GM18507 (cell line): ENCODE data around the gene HIPK2.
"Not testable (repeated sequence)": the region's sequence is repeated elsewhere in the genome, so short reads cannot be mapped to it uniquely, and the experiment has no call there.

Experiments
- DNase-seq: peaks from one replicate; pipeline ENCODE4 v3.0.0; 2011; ENCODE audit warnings: low read depth; ENCODE audit not compliant: insufficient read length; ENCODE audit errors: extremely low spot score
- FAIRE-seq: peaks from 2 replicates; lab custom pipeline; 2011; peaks lifted over from hg19 to GRCh38; lab: Jason Lieb, UNC

The HIPK2 gene

GRCh38 chr7:139682136-139683013 is 95.4 kb downstream of the HIPK2 start:
- no peak for DNase-seq
- FAIRE-seq: no peak

- DNase-seq (no peak), FAIRE-seq (no peak)
Observed at GRCh38 chr7:139681812-139682135, 96.0 kb downstream of the HIPK2 start.

- FAIRE-seq (no peak), DNase-seq (no peak)
Observed at GRCh38 chr7:139681463-139681755, 96.4 kb downstream of the HIPK2 start.

GRCh38 chr7:139680676-139681462 is 96.9 kb downstream of the HIPK2 start:
- FAIRE-seq (peak; percentile 12), DNase-seq (no peak)

DNA sequence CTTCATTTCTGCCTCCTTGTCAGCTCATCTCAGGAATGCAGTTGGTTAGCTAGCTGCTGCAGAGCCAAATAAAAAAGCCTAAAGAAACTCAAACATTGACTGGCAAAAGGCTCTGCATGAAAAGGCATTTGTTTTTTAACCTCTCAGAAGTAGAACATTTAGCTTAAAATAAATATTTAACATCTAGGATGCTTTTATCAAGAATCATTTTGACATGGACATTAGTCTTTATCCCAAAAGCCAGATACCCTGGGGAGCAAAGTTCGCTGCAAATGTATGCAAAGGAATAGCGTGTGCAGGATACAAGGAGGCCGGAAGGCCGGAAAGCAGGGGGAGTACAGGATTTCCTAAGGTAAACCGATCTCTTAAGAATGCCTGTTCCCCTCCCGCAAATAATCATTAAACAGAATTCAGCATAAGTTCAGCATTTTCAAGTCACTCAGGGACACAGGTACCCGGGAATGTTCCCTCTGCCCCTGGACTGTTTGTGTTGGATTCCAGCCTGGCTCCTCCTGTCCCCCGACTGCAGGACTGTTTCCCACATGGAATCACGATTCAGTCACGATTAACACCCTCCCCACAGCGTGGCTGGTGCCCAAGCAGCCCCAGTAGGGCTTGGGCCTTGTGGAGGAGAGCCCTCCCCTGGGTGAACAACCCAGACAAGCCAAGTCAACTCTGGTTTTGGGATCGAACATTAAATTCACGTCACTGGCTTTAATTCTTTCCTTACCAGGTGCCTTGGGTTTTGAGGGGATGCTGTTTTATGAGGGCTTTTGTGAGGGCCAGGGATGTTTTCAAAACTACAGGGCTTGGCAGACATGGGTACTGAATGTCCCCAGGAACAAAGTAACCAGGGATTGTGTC is 97.8 kb downstream of the HIPK2 start:
- DNase-seq (no peak), FAIRE-seq (no peak)

- DNase-seq (no peak), FAIRE-seq (no peak)
Observed at GRCh38 chr7:139676390-139676789, 101.4 kb downstream of the HIPK2 start.

DNA sequence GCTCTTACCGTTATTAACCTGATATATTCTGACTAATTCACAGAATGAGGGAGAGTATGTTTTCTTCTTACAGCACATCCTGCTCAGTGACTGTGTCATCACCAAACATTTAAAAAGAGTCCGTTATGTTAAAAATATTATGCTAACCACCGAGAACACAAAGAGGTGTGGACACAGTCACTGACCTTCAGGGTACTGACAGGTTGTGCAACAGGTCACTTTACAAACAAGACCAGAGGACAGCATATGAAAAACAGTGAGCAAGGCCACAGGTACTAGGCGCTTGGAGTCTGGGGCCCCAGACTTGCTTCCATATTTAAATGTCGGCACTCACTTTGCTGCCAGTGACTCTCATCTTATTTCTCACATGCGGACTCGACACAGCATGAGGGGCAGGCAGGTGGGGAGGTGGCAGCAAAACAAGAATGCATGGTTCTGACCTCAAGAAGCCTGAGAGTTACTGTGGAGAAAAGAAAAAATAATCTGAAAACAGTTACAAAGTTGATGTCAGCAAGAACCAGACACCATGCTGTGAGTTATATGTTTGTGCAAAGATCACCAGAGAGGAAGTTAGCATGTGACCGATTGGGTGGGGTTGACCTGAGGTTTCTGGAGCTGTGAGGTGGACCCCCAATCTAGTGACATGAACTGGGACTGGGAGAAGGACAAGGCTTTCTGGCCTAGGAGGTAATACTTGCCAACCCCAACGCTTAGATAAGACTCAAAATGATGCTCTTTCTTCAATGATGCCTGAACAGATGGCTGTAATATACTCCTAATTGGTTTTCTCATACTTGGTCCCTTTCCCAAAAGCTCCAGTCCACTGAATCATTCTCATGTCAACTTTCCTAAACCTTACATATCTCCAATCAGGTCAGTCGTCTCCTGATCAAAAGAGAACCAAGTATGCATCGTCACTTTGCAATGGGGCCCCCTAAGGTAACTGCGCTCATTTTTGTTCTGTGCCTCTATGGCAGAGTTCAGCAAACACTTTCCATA is 102.4 kb downstream of the HIPK2 start:
- FAIRE-seq: no peak

DNA sequence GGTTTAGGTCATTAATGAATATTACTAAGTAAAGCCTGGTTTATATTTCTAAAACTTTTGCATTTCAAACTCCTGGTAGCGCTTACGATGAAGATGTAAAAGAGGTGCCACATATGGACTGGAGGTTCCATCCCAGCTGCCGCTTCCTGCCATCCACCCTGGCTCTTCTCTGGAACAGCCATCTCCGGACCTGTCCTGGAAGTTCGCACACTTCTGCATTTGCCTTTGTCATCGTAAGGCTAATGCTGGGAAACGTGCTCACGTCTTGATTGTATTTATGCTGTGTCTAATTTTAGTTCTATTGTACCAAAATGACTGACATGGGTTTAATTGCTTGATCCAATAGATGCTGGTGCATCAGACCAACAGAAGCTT is 103.1 kb downstream of the HIPK2 start:
- DNase-seq (no peak), FAIRE-seq (no peak)

More for the DNA sequence above, 102.4 kb downstream of the HIPK2 start:
- DNase-seq: no peak

- FAIRE-seq (no peak), DNase-seq (no peak)
Observed at GRCh38 chr7:139674341-139674740, 103.5 kb downstream of the HIPK2 start.

GRCh38 chr7:139673762-139674161 is 104.0 kb downstream of the HIPK2 start:
- no peak for DNase-seq
- no peak for FAIRE-seq

- no peak for DNase-seq
- FAIRE-seq: peak; percentile 84
Observed at GRCh38 chr7:139673230-139673629, 104.6 kb downstream of the HIPK2 start.

GRCh38 chr7:139671967-139672366 is 105.8 kb downstream of the HIPK2 start:
- no peak for DNase-seq
- FAIRE-seq: no peak

DNA sequence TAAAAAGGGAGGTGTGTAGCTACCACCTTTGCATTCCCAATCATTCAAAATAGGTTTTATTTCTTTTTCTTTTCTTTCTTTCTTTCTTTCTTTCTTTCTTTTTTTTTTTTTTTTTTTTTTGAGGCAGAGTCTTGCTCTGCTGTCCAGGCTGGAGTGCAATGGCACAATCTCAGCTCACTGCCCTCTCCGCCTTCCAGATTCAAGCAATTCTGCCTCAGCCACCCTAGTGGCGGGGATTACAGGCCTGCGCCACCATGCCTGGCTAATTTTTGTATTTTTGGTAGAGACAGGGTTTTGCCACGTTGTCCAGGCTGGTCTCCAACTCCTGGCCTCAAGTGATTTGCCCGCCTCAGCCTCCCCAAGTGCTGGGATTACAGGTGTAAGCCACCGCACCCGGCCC is 107.1 kb downstream of the HIPK2 start:
- FAIRE-seq, DNase-seq: not testable (repeated sequence)

- no peak for DNase-seq
- FAIRE-seq: no peak
Observed at GRCh38 chr7:139669106-139670061, 108.4 kb downstream of the HIPK2 start.

GRCh38 chr7:139667377-139667776 is 110.4 kb downstream of the HIPK2 start:
- FAIRE-seq (no peak), DNase-seq (no peak)

DNA sequence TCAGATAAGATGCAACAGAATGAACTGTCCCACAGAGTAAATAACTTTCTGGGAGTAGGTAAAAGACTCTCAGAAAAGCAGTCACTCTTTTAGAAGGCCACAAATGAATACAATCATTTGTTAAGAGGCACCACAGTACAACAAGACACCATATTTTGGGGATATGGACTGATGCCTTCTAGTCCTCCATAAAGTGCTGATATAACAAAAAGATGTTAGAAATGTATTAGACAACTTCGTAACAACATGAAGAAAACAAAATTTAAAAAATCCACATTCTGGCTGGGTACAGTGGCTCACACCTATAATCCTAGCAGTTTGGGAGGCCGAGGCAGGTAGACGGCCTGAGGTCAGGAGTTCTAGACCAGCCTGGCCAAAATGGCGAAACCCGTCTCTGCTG is 111.3 kb downstream of the HIPK2 start:
- FAIRE-seq (no peak), DNase-seq (no peak)

DNA sequence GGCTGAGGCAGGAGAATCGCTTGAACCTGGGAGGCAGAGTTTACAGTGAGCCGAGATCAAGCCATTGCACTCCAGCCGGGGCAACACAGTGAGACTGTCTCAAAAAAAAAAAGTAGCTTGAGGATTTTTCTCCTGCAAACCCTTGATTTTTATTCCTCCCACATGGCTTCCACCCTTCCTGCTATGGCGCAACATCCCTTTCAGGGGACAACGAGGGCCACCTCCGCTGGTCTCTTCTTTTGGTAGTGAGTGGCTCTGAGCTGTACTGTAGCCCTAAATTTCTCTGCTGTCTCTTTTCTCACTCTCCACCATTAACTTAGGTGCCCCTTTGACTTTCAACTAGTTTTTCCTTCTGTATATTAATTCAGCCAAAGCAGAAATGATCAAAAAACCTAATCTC is 113.4 kb downstream of the HIPK2 start:
- no peak for FAIRE-seq
- DNase-seq: no peak

DNA sequence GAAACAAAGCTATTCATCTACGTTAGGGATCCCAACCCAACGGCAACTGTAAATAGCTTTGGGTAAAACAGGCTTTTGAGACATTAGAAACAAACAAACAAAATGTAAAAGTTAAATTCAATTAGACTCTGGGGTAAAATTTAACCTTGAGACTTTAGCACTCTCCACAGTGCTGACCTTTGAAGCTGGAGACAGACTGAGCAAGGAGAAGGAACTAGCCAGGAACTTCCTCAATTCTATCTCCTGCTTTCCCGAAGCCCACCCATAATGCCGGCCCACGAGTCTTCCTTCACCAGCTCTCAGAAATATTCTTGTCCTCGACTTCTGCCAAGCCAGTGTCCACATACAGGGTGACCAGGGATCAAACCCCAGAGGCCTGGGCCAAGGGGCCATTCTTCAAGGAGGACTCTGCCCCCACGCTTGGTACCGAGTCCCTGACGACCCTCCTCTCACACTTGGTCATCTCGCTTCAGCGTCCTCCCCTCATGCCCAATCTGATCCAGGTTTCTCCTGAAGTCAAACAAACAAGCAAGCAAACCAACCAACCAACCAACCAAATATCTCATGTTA is 114.1 kb downstream of the HIPK2 start:
- no peak for FAIRE-seq
- DNase-seq: no peak
